KOPT-K1 (cell line): Measurements from ENCODE around the gene HSD3B2.

Experiments used
- H3K27ac ChIP-seq: fragments of 200-600 bp; sonication (generic); 2 replicates; pipeline ENCODE4 v1.5.1; 2016; ENCODE audit warnings: antibody characterized with exemption, mild to moderate bottlenecking, low read depth, low read length; ENCODE audit not compliant: poor library complexity, severe bottlenecking
- H3K36me3 ChIP-seq: fragments of 200-600 bp; sonication (generic); 2 replicates; pipeline ENCODE4 v1.5.1; 2017; ENCODE audit warnings: antibody characterized with exemption, mild to moderate bottlenecking, low read length, moderate library complexity; ENCODE audit not compliant: insufficient read depth
- H3K9me3 ChIP-seq: fragments of 200-600 bp; sonication (generic); 2 replicates; pipeline ENCODE4 v1.5.1; 2017; ENCODE audit warnings: antibody characterized with exemption, low read length, mild to moderate bottlenecking; ENCODE audit not compliant: insufficient read depth, poor library complexity, severe bottlenecking

HSD3B2 gene

DNA sequence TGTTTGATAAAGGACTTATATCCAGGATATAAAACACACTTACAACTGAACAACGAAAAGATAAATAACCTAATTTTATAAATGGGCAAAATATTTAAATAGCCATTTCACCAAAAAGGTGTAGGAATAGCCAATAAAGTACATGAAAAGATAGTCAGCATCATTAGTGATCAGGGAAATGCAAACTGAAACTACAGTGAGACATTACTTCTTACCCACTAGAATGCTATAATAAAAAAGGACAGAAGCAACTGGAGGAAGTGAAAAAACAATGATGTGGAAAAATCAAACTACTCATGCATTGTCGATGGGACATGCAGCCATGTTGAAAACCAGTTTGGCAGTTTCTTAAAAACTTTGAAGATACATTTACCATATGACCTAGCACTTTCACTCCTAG lies 48.6 kb downstream of the HSD3B2 start:
- H3K9me3 ChIP-seq: no peaks in the 10 kb centered on the region
- H3K27ac ChIP-seq: no peak overlapping the region
- no peaks in the 10 kb centered on the region for H3K36me3 ChIP-seq

DNA sequence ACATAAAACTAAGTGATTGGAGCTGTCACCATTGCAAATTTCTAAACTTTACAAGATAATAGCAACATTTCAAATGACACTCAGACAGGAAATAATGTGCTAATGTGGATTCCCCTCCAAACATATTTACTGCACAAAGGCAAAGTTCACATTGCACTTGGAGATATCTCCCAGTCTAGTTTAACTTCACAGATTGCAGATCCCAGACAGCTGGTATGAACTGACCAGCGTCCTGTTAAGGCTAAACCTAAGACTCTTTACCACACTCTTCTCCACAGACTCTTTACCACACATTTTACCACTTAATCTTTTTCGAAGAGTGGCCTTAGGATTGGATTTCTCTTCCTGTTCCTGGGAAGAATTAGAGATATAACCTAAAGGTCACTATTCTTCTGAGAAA lies 51.5 kb downstream of the HSD3B2 start:
- Histone ChIP-seq H3K36me3 (no peaks in the 10 kb centered on the region), H3K9me3 (no peaks in the 10 kb centered on the region), H3K27ac (no peak overlapping the region)

DNA sequence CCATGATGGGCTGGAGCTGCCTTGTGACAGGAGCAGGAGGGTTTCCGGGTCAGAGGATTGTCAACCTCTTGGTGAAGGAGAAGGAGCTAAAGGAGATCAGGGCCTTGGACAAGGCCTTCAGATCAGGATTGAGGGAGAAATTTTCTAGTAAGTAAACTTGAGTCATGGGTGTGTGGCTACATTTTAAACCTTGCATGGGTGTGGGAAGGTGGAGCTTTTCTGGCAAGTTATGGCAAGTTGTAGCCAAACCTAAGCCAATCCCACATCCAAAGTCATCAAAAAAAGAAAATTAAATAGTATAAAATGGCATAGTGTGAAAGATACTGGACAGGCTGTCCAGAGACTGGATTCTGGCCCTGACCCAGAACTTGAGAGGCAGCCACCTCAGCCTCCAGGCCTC lies 52.3 kb downstream of the HSD3B2 start:
- H3K9me3 ChIP-seq: no peaks in the 10 kb centered on the region
- no peak overlapping the region for H3K27ac ChIP-seq
- H3K36me3 ChIP-seq: no peaks in the 10 kb centered on the region

DNA sequence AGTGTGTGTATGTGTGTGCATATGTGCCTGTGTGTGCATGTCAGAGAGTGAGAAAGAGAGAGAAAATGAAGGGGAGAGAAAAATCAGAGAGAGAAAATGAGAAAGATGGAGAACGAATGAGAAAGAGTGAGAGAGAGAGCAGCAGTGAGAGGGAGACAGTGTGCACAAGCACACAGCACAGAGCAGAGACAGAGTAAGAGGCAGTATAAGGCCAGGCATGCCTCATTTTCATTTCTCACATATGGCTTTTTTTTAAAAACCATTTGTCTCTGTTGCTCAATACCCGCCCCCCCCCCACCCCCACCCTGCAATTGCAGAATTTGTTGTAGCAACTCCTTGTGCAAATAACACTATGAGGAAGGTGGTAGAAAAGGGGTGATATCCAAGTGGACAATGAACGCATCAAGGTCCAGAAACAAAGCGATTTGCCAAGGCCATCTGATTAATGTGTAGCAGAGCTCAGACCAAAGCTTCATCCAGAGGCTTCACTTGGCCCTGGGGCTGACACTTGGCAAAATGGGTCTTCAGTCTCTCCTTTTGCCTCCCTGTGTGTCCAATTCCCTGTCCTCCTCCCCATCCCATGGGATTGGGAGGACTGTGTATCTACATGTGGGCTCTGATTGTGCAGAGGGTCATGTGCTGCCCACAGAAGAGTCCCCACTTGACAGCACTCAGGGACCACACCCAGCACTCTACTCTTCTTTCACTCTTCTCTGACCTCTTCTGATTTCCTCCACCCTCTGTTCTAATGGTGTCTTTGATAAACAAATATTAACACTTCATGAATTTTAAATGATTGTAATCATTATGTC lies 53.1 kb downstream of the HSD3B2 start:
- H3K9me3 ChIP-seq: no peaks in the 10 kb centered on the region
- H3K36me3 ChIP-seq: no peaks in the 10 kb centered on the region
- H3K27ac ChIP-seq: no peak overlapping the region

DNA sequence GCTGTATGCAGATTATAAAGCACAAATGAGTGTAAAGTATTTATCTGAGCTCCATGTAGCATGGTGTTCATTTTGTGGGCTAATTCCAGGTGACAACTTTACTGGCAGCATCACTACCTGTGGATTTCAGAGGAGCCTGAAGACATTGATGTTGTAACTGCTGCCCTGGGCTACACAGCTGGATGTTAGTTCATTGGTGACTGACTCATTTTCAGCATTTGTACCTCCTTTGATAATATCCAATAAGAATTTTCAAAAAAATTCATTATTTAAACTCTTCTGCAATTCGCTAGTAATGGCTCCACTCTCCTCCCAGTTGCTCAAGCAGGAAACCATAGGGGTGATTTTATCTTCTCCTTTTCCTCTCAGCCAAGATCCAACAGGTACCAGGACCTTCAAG lies 54.8 kb downstream of the HSD3B2 start:
- Histone ChIP-seq H3K36me3 (no peaks in the 10 kb centered on the region), H3K9me3 (no peaks in the 10 kb centered on the region), H3K27ac (no peak overlapping the region)

DNA sequence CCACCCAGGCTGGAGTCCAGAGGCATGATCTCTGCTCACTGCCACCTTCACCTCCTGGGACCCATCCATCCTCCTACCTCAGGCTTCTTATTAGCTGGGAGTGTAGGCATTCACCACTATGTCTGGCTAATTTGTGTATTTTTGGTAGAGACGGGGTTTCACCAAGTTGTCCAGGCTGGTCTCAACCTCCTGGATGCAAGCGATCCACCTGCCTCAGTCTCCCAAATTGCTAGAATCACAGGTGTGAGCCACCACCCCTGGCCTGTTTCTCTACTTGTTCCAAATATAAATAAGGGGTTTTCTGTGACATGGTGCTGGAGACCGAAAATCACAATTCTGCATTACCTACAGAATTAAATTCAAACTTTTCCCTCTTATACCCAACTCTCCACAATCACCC lies 55.4 kb downstream of the HSD3B2 start:
- Histone ChIP-seq H3K9me3 (no peaks in the 10 kb centered on the region), H3K36me3 (no peaks in the 10 kb centered on the region), H3K27ac (no peak overlapping the region)

DNA sequence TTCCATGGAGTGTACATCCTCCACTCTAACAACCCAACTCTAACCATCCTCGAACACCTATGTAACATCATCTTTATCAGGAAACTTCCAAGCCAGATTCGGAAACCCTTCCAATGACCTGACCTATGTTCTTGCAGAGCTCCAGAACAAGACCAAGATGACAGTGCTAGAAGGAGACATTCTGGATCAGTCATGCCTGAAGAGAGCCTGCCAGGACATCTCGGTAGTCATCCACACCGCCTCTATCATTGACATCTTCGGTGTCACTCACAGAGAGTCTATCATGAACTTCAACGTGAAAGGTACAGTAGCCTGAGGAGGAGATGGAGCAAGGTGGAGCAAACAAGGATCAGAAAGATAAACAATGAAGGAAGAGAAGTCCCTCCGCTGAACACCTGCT lies 56.0 kb downstream of the HSD3B2 start:
- Histone ChIP-seq H3K36me3 (no peaks in the 10 kb centered on the region), H3K27ac (no peak overlapping the region), H3K9me3 (no peaks in the 10 kb centered on the region)

DNA sequence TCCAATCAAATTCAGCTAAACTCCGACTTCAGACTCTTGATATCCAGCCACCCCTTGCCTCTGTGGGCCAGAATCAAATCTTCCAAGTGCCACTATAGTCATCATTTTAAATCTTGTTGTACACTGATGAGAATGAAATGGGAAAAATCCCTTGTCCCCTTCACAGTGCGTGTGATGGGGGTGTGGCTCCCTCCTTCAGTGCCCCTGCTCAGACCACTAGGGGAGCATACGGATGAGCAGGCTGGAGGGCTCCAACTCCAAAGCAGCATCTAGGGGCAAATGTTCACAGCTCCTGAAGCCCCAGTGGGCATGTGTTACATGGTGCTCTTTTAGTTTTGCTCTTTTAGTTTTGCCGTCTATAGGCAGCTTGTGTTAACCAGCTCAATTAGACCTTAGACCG lies 56.6 kb downstream of the HSD3B2 start:
- Histone ChIP-seq H3K36me3 (no peaks in the 10 kb centered on the region), H3K27ac (no peak overlapping the region)

DNA sequence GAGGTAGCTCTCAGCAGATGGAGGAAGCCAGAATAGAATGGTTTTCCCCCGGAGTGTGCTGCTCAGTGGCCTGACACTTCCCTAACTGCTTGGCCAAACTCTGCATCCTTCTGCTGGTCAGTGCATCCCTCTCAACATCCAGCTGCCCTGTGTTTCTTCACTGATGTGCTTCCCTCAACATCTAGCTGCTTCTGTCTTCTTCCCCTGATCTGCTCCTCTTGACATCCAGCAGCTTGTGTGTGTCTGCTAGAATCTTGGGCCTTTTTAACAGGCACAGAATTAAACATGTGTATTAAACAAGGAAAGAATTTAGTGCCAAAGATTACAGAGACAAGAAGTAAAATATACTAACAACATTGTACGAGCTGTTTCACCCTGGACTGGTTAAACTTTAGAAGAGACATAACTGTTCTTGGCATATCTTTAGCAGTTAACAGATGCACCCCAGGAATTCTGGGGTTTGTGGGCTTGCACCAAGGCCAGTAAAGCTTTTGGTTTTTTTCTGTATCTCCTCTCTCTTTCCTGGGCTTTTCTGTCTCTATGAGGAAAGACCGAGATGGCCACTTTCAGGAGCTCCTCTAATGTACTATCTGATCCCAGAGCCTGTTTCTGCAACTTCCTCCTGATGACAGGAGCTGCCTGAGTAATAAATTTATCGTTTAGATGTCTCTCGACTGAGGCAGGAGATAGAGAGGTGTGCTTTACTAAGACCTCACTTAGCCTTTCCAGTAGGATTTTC lies 57.3 kb downstream of the HSD3B2 start:
- Histone ChIP-seq H3K9me3 (no peaks in the 10 kb centered on the region), H3K36me3 (no peaks in the 10 kb centered on the region), H3K27ac (no peak overlapping the region)

More for the DNA sequence above, 56.6 kb downstream of the HSD3B2 start:
- H3K9me3 ChIP-seq: no peaks in the 10 kb centered on the region
